Bronchial epithelial cell (primary cell): ENCODE data around the gene EML1. TPM values are rescaled to one million over a fixed set of nuclear protein-coding genes. Genes with fewer than 3 reads are reported as not detected.

Experiments used
- DNase-seq: peaks from one replicate; pipeline ENCODE4 v3.0.0-alpha.2; 2010; ENCODE audit warnings: low read depth
- FAIRE-seq: peaks from 2 replicates; lab custom pipeline; 2011; peaks lifted over from hg19 to GRCh38; lab: Jason Lieb, UNC
- H3K27me3 ChIP-seq: 2 replicates; pipeline ENCODE4 v1.5.1; 2011; ENCODE audit warnings: low read length; ENCODE audit not compliant: control insufficient read depth, insufficient read depth
- H3K36me3 ChIP-seq: 2 replicates; pipeline ENCODE4 v1.5.1; 2011; ENCODE audit warnings: low read length; ENCODE audit not compliant: control insufficient read depth, insufficient read depth
- H3K4me3 ChIP-seq: 2 replicates; pipeline ENCODE4 v1.5.1; 2011; ENCODE audit warnings: mild to moderate bottlenecking, low read depth, low read length, control low read depth
- total RNA-seq: library from RNA; depleted of rRNA; stranded (reverse); fragments of >200 nt; gene quantifications from 2 replicates; pipeline ENCODE4 v1.2.1, GENCODE V29; 2014
- TF ChIP-seq, protein P1 (sequence below): IDR thresholded peaks from 2 replicates; pipeline ENCODE4 v1.5.1; 2011; ENCODE audit warnings: mild to moderate bottlenecking, moderate library complexity, low read length, control low read depth, inconsistent platforms; ENCODE audit not compliant: insufficient read depth, severe bottlenecking

The EML1 gene
- total RNA-seq, 1 donor from 2014 or later: 1.8 TPM

DNA sequence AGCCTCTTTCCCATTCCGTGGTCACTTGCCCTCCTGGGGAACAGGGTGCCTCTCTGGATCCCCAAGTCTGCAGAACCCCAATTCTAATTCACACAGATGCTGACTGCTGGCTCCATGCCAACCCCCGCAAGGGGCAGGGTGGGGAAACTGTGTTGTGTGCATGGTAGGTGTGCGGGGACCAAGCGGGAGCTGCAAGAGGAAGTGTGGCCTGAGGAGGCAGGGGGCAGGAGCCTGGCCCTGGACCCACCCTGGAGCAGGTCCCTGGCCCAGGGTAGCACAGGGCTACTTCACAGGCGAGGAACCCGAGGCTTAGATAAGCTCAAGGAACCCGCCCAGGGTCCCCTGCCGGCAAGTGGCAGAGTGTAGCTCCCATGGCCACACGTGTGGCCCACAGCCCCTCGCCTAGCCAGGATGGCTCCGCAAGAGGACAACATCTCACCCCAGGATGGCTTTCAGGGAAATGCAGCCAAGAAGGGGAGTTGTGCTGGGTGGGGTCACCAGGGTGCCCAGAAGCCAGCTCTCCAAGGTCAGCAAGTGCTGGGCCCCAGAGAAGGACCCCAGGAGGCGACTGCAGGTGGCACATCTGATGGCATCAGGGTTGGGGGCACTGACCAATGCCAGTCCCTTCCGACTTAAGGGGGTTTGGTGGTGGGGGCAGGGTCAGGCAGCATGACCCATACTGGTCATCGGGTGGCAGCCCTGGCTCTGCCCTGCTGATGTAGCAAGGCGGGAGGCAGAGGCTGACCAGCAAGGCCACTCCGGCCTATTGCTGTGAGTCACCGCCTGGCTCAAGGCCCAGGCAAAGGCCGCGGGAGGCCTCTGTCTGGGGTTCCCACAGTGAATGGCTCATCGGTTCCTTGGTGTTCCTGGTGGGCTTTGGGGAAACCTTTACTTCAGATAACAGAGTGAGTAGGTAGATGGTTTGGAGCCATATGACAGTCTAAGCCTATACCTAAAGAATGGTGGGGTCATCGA is 37.3 kb upstream of the EML1 start:
- peak; percentile 18 for DNase-seq
- Histone ChIP-seq H3K36me3 (no peaks in the 10 kb centered on the region), H3K4me3 (no peak overlapping the region), H3K27me3 (no peaks in the 10 kb centered on the region)
- TF ChIP-seq, protein P1, sequence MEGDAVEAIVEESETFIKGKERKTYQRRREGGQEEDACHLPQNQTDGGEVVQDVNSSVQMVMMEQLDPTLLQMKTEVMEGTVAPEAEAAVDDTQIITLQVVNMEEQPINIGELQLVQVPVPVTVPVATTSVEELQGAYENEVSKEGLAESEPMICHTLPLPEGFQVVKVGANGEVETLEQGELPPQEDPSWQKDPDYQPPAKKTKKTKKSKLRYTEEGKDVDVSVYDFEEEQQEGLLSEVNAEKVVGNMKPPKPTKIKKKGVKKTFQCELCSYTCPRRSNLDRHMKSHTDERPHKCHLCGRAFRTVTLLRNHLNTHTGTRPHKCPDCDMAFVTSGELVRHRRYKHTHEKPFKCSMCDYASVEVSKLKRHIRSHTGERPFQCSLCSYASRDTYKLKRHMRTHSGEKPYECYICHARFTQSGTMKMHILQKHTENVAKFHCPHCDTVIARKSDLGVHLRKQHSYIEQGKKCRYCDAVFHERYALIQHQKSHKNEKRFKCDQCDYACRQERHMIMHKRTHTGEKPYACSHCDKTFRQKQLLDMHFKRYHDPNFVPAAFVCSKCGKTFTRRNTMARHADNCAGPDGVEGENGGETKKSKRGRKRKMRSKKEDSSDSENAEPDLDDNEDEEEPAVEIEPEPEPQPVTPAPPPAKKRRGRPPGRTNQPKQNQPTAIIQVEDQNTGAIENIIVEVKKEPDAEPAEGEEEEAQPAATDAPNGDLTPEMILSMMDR: no peak
- no peak for FAIRE-seq

DNA sequence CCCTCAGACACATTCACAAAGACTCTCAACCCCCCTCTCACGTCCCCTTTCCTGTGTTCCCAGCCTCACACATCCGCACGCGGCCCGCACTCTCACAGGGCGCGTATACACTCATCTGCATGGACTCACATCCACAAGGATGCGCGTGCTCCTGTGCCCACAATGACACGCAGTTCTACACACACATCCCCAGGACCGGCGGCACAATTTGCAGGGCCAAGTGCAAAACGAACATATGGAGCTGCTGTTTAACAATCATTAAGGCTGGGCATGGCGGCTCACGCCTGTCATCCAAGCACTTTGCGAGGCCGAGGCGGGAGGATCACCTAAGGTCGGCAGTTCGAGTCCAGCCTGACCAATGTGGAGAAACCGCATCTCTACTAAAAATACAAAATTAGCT is 36.4 kb upstream of the EML1 start:
- DNase-seq: no peak

DNA sequence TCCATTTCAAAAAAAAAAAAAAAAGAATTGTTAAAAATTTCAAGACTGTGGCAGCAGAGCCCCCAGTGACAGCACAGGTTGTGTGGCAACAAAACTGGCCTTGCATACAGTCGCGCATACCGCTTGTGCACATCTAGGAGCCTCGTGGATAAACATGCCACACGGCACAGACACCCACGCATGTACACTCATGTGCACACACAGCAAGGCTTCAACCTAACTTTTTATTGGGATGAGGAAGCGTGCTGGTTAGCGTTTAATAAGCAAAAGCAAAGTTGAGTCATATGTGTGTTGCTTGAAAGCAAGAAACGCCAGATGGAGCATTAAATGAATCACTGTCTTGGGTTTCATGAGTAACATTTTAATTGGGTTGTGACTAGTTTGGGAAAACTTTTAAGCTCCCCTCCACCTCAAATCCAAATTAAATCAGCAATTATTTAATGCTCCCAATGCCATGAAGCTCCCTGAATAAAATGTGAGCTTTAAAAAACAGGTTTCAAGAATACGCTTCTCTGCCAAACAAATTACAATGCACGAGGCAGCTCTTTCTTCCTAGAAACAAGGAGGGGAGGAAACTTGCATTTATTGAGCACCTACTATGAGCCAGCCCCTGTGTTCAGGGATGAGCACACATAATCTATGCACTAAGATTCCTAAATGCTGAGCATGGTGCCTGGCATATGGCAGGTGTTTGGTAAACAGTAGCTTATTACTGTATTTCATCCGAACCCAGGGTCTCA is 35.7 kb upstream of the EML1 start:
- no peaks in the 10 kb centered on the region for H3K36me3 ChIP-seq
- peak; percentile 60 for FAIRE-seq
- no peaks in the 10 kb centered on the region for H3K27me3 ChIP-seq
- peak; percentile 97 for DNase-seq
- TF ChIP-seq, protein P1: no peak
- no peak overlapping the region for H3K4me3 ChIP-seq

More for the DNA sequence above, 36.4 kb upstream of the EML1 start:
- FAIRE-seq: no peak
- Histone ChIP-seq H3K27me3 (no peaks in the 10 kb centered on the region), H3K36me3 (no peaks in the 10 kb centered on the region), H3K4me3 (no peak overlapping the region)
- TF ChIP-seq, protein P1: no peak

DNA sequence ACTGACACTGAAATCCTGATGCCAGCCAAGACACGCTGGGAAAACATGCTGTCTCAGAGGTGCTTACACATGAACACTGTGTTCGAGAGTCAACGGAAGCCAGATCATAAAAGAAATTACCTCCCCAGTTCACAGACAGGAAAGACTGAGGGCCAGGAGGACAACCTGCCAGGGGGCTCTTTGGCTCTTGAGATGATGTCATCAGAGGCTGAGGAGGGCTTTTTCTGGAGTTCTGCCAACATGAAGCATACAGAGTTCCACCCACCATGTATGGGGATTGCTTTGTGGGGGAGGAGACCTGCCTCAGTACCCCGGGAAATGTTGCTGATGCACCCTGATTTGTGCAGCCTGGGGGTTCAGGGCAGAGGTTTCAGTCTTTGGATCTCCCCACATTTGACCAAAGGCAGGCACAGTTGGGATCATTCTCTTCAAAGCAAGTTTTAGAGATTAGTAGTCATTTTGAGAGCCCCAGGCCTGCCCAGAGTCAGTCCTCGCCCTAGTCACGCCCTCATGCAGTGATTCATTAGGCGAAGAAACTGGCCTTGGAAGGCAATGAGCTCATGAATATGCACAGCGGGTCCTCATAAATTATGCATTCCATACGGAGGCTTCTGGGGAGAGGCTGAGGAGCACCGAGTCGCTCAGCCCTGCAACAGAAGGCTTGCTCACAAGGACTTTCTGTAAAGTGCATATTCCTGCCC is 34.9 kb upstream of the EML1 start:
- no peak overlapping the region for H3K4me3 ChIP-seq
- FAIRE-seq (peak; percentile 47), DNase-seq (peak; percentile 85)

More for the DNA sequence above, 34.9 kb upstream of the EML1 start:
- TF ChIP-seq, protein P1: no peak
- no peaks in the 10 kb centered on the region for H3K36me3 ChIP-seq
- H3K27me3 ChIP-seq: no peaks in the 10 kb centered on the region
